Measurements from ENCODE around the gene C7orf57. TPM values are rescaled to one million over a fixed set of nuclear protein-coding genes. Genes with fewer than 3 reads are reported as not detected.

Gene C7orf57
- total and polyA plus RNA-seq, 2 donors (not counting 3 experiments of a cell fraction or from before 2014, with no cell fraction given): not detected

DNA sequence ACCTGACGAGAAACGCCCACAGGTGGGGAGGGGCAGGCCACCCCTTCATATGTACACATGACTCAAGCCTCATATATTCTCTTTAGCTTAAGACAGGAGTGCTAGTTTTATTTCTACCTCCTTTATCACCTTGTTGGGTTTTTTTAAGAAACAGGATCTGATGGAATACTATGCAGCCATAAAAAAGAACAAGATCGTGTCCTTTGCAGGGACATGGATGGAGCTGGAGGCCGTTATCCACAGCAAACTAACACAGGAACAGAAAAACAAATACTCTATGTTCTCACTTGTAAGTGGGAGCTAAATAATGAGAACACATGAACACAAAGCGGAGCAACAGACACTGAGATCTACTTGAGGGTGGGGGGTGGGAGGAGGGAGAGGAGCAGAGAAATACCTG, 44.8 kb upstream of the C7orf57 start:
- Histone ChIP-seq H3K4me2 (ENCODE audit: insufficient read depth, low read length) (no peak overlapping the region), H3K9me1 (replicated peaks; ENCODE audit: control insufficient read depth, extremely low read depth, insufficient read depth, low read length) (no peaks in the 10 kb centered on the region), H3K4me3 (replicated peaks in 1 of 3; ENCODE audit: insufficient read depth in 1 of 3, low read depth in 1 of 3, low read length in 3 of 3) (no peak overlapping the region), H3K36me3 (ENCODE audit: control insufficient read depth in 2 of 2, extremely low read depth in 1 of 2, insufficient read depth in 2 of 2, low read length in 2 of 2) (no peaks in the 10 kb centered on the region), H2AFZ (ENCODE audit: low read depth, low read length) (no peak overlapping the region), H3K27me3 (ENCODE audit: control insufficient read depth in 2 of 2, insufficient read depth in 2 of 2, low read length in 2 of 2) (no peaks in the 10 kb centered on the region), H3K79me2 (ENCODE audit: control insufficient read depth, insufficient read depth, low read length) (no peaks in the 10 kb centered on the region), H3K9ac (replicated peaks; ENCODE audit: extremely low read depth, insufficient read depth, low read length) (no peak overlapping the region), H3K4me1 (ENCODE audit: control insufficient read depth, extremely low read depth, insufficient read depth, low read length) (peaks cover 7% of the 10 kb centered on the region), H3K9me3 (replicated peaks; ENCODE audit: control insufficient read depth, insufficient read depth, low read length) (no peaks in the 10 kb centered on the region), H4K20me1 (replicated peaks; ENCODE audit: control insufficient read depth, extremely low read depth, insufficient read depth, low read length) (no peaks in the 10 kb centered on the region), H3K27ac (ENCODE audit: insufficient read depth, low read depth, low read length) (no peak overlapping the region)
- dilution Hi-C loops (cut with MboI; ENCODE audit: extremely low pct_ligation_motif_present, low sequenced_read_pairs): no loop called here
- TF ChIP-seq MYC (IDR thresholded peaks at IDR 0.05; ENCODE audit: low read depth, low read length): no peak
- no peak for TF ChIP-seq EZH2 (IDR thresholded peaks at IDR 0.05; ENCODE audit: borderline replicate concordance, low read depth, low read length, severe bottlenecking)
- TF ChIP-seq POLR2AphosphoS5 (IDR thresholded peaks at IDR 0.05; ENCODE audit: insufficient read depth, low read depth, low read length): no peak
- no peak for TF ChIP-seq JUN (IDR thresholded peaks at IDR 0.05; ENCODE audit: borderline replicate concordance, insufficient read depth, insufficient read length, low read depth)
- TF ChIP-seq MAX (IDR thresholded peaks at IDR 0.05; ENCODE audit: insufficient read depth, insufficient read length): no peak
- no peak for TF ChIP-seq POLR2A (IDR thresholded peaks at IDR 0.05; ENCODE audit: low read depth, low read length)
- TF ChIP-seq CTCF (IDR thresholded peaks at IDR 0.05; ENCODE audit: extremely low read depth in 1 of 2, insufficient read depth in 1 of 2, low read depth in 1 of 2, low read length in 2 of 2): no peak
- TF ChIP-seq FOS (IDR thresholded peaks at IDR 0.05; ENCODE audit: borderline replicate concordance, insufficient read depth, low read length): no peak
- TF ChIP-seq GATA2 (IDR thresholded peaks at IDR 0.05; ENCODE audit: insufficient read depth, insufficient read length, low read depth, low read length): no peak
- ChIA-PET POLR2A (interaction anchor here (0.6 kb wide), 1 partner anchor 106 kb away, joined by 3 read pairs; no protein-coding TSS in a partner anchor), CTCF (interaction anchor here (1.1 to 2.4 kb wide), 6 partner anchors 27 to 164 kb away, joined by 3 to 137 read pairs (median 16); no protein-coding TSS in a partner anchor)
- DNase-seq (ENCODE audit: low read depth, low spot score) (no peak), FAIRE-seq (no peak)
- no TSS peak for BruUV-seq (replicated peaks)
- intact Hi-C loops (cut with micrococcal nuclease): no loop called here
